Panc1 (cell line): Measurements from ENCODE around the gene PPP1R16B.

ENCODE experiments used
- CTCF ChIP-seq: fragments of 450-650 bp; IDR thresholded peaks from 2 replicates; pipeline ENCODE4 v1.5.1; 2017; ENCODE audit warnings: mild to moderate bottlenecking
- REST ChIP-seq, 2 experiments: IDR thresholded peaks; 2 replicates each; pipeline ENCODE4 v1.6.1; 2011 to 2012; ENCODE audit warnings: low read depth in 2 of 2, control low read depth in 1 of 2, low read length in 1 of 2, mild to moderate bottlenecking in 1 of 2, moderate library complexity in 1 of 2; ENCODE audit not compliant: insufficient read depth in 1 of 2

GRCh38 chr20:38890497-38890818 lies 85.0 kb downstream of the PPP1R16B start:
- TF ChIP-seq CTCF, result no peak
- no peak for TF ChIP-seq REST (IDR thresholded peaks at IDR 0.05; ENCODE audit: insufficient read depth in 1 of 2, low read depth in 2 of 2, low read length in 1 of 2)
